Astrocyte (in vitro differentiated cells and primary cell): ENCODE results near the gene EXOC4.

Experiments used
- EZH2 ChIP-seq: IDR thresholded peaks from 2 replicates; pipeline ENCODE4 v1.6.1; 2012; ENCODE audit warnings: mild to moderate bottlenecking, low read length, inconsistent platforms; ENCODE audit not compliant: insufficient read depth
- TF ChIP-seq, protein P1 (sequence below): IDR thresholded peaks from 2 replicates; pipeline ENCODE4 v1.5.1; 2011; ENCODE audit warnings: low read depth, mild to moderate bottlenecking, inconsistent platforms, low read length, moderate library complexity; ENCODE audit not compliant: insufficient read depth

DNA sequence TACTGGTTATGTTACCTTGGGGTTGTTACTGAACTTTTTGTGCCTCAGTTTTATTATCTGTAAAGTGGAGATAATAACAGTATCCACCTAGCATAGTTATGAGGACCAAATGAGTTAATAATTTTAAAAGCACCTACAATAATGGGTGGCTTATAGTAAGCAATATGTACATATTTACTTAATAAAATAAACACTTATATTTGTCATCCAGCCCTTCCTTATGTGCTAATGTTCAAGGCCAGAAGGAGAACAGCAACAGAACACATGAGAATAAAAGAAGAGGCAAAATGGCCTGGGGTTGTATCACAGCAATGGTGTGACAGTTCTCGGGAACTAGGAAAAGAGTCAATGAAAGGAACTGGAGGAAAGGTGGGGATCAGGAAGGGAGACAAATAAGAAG, 618.9 kb downstream of the EXOC4 start:
- TF ChIP-seq, protein P1, sequence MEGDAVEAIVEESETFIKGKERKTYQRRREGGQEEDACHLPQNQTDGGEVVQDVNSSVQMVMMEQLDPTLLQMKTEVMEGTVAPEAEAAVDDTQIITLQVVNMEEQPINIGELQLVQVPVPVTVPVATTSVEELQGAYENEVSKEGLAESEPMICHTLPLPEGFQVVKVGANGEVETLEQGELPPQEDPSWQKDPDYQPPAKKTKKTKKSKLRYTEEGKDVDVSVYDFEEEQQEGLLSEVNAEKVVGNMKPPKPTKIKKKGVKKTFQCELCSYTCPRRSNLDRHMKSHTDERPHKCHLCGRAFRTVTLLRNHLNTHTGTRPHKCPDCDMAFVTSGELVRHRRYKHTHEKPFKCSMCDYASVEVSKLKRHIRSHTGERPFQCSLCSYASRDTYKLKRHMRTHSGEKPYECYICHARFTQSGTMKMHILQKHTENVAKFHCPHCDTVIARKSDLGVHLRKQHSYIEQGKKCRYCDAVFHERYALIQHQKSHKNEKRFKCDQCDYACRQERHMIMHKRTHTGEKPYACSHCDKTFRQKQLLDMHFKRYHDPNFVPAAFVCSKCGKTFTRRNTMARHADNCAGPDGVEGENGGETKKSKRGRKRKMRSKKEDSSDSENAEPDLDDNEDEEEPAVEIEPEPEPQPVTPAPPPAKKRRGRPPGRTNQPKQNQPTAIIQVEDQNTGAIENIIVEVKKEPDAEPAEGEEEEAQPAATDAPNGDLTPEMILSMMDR: no peak
- no peak for TF ChIP-seq EZH2
